Measurements from ENCODE around the gene CHRM1. TPM values are rescaled to one million over a fixed set of nuclear protein-coding genes. Genes with fewer than 3 reads are reported as not detected.

CHRM1 gene
- polyA plus RNA-seq, 3 donors: not detected

GRCh38 chr11:62919476-62919875 lies 1.7 kb downstream of the CHRM1 start:
- 92% methylated on average over 10 of the region's 10 CpGs for WGBS (ENCODE audit: insufficient coverage)
- H3K4me1 ChIP-seq (ENCODE audit: control insufficient read depth in 1 of 2, insufficient read depth in 2 of 2, low read length in 2 of 2): peaks cover 3 to 5% of the 10 kb centered on the region in 2 donors
- H3K4me3 Mint-ChIP-seq: no peak overlapping the region

GRCh38 chr11:62918531-62918930 lies 2.6 kb downstream of the CHRM1 start:
- Mint-ChIP-seq H3K27ac (no peak overlapping the region), H3K9me3 (peaks cover 0 to 7% (median 0%) of the 10 kb centered on the region in 7 donors), H3K4me1 (peaks cover 2% of the 10 kb centered on the region), H3K36me3 (no peaks in the 10 kb centered on the region), H3K27me3 (ENCODE audit: low read depth in 3 of 3) (peaks cover 34 to 46% (median 37%) of the 10 kb centered on the region in 3 donors), H3K4me3 (no peak overlapping the region)
- no peaks in the 10 kb centered on the region for H3K36me3 ChIP-seq (replicated peaks in 1 of 2; ENCODE audit: control insufficient read depth in 1 of 2, insufficient read depth in 2 of 2, low read length in 2 of 2)
- intact Hi-C loops (cut with micrococcal nuclease): no loop called here
- H3K4me2 ChIP-seq (replicated peaks; ENCODE audit: extremely low read depth, low read length, poor library complexity, severe bottlenecking): no peak overlapping the region
- no peaks in the 10 kb centered on the region for H3K79me2 ChIP-seq (ENCODE audit: insufficient read depth, low read length)
- no peak for TF ChIP-seq CTCF (IDR thresholded peaks at IDR 0.05)
- H3K4me3 ChIP-seq (replicated peaks in 1 of 3; ENCODE audit: low read depth in 2 of 3, low read length in 3 of 3): no peak overlapping the region
- peaks cover 5 to 19% of the 10 kb centered on the region in 2 donors for H3K27me3 ChIP-seq (ENCODE audit: control insufficient read depth in 2 of 2, insufficient read depth in 2 of 2, low read length in 2 of 2)
- no peak overlapping the region for H2AFZ ChIP-seq (ENCODE audit: insufficient read depth, low read depth, low read length, poor library complexity, severe bottlenecking)
- H3K4me1 ChIP-seq (ENCODE audit: control insufficient read depth in 1 of 2, insufficient read depth in 2 of 2, low read length in 2 of 2): peaks cover 0 to 1% of the 10 kb centered on the region in 2 donors
- DNase-seq: no peak
- peaks cover 0 to 2% of the 10 kb centered on the region in 2 donors for H3K9me3 ChIP-seq (replicated peaks in 1 of 2; ENCODE audit: control insufficient read depth in 1 of 2, insufficient read depth in 1 of 2, low read length in 2 of 2)
- 84% methylated on average over 5 of the region's 5 CpGs for WGBS (ENCODE audit: insufficient coverage)
- no peaks in the 10 kb centered on the region for H4K20me1 ChIP-seq (ENCODE audit: insufficient read depth, low read length)
- no peak overlapping the region for H3K9ac ChIP-seq (ENCODE audit: insufficient read depth, low read length, poor library complexity, severe bottlenecking)
- H3K27ac ChIP-seq (ENCODE audit: low read depth in 1 of 2, low read length in 2 of 2): no peak overlapping the region

More at GRCh38 chr11:62919476-62919875, 1.7 kb downstream of the CHRM1 start:
- Mint-ChIP-seq H3K4me1 (peaks cover 6% of the 10 kb centered on the region), H3K36me3 (no peaks in the 10 kb centered on the region), H3K27me3 (ENCODE audit: low read depth in 3 of 3) (peaks cover 41 to 51% (median 46%) of the 10 kb centered on the region in 3 donors), H3K9me3 (peaks cover 0 to 7% (median 0%) of the 10 kb centered on the region in 7 donors), H3K27ac (no peak overlapping the region)
- no peaks in the 10 kb centered on the region for H3K36me3 ChIP-seq (replicated peaks in 1 of 2; ENCODE audit: control insufficient read depth in 1 of 2, insufficient read depth in 2 of 2, low read length in 2 of 2)
- peaks cover 13 to 28% of the 10 kb centered on the region in 2 donors for H3K27me3 ChIP-seq (ENCODE audit: control insufficient read depth in 2 of 2, insufficient read depth in 2 of 2, low read length in 2 of 2)
- H4K20me1 ChIP-seq (ENCODE audit: insufficient read depth, low read length): no peaks in the 10 kb centered on the region
- no peak overlapping the region for H2AFZ ChIP-seq (ENCODE audit: insufficient read depth, low read depth, low read length, poor library complexity, severe bottlenecking)
- DNase-seq: no peak
- H3K4me2 ChIP-seq (replicated peaks; ENCODE audit: extremely low read depth, low read length, poor library complexity, severe bottlenecking): no peak overlapping the region
- TF ChIP-seq CTCF (IDR thresholded peaks at IDR 0.05): no peak
- peaks cover 0 to 8% of the 10 kb centered on the region in 2 donors for H3K9me3 ChIP-seq (replicated peaks in 1 of 2; ENCODE audit: control insufficient read depth in 1 of 2, insufficient read depth in 1 of 2, low read length in 2 of 2)
- no peak overlapping the region for H3K9ac ChIP-seq (ENCODE audit: insufficient read depth, low read length, poor library complexity, severe bottlenecking)
- no peak overlapping the region for H3K4me3 ChIP-seq (replicated peaks in 1 of 3; ENCODE audit: low read depth in 2 of 3, low read length in 3 of 3)
- intact Hi-C loops (cut with micrococcal nuclease): no loop called here
- no peak overlapping the region for H3K27ac ChIP-seq (ENCODE audit: low read depth in 1 of 2, low read length in 2 of 2)
- no peaks in the 10 kb centered on the region for H3K79me2 ChIP-seq (ENCODE audit: insufficient read depth, low read length)

Data from CD14-positive monocyte (primary cell).